ENCODE data around the gene ANO6. TPM values are rescaled to one million over a fixed set of nuclear protein-coding genes. Genes with fewer than 3 reads are reported as not detected.

Gene ANO6
- total and polyA plus RNA-seq, 2 of the 4 experiments (the other 2 are of a cell fraction) = 21.6 to 41.0 TPM

GRCh38 chr12:45314770-45315169 lies 98.9 kb downstream of the ANO6 start:
- Histone ChIP-seq H3K36me3 (ENCODE audit: control insufficient read depth, insufficient read depth, low read length) (peaks cover 9% of the 10 kb centered on the region), H2AFZ (replicated peaks; ENCODE audit: low read length, poor library complexity) (no peak overlapping the region), H3K79me1 (ENCODE audit: low read depth in 1 of 2, low read length in 2 of 2) (peaks cover 17 to 42% of the 10 kb centered on the region in 2 experiments), H2AK9ac (replicated peaks; ENCODE audit: low read depth, low read length, poor library complexity) (no peak overlapping the region), H4K20me1 (ENCODE audit: insufficient read depth, low read length) (no peaks in the 10 kb centered on the region; the same call in 1 of the 2 replicates), H4K5ac (ENCODE audit: low read depth, low read length) (no peak overlapping the region), H3K27me3 (ENCODE audit: control insufficient read depth, insufficient read depth, low read length) (no peaks in the 10 kb centered on the region), H4K8ac (ENCODE audit: low read depth in 2 of 2, low read length in 2 of 2) (no peak overlapping the region), H3K4me1 (ENCODE audit: control insufficient read depth, insufficient read depth, low read length) (peaks cover 3% of the 10 kb centered on the region; the same call in 1 of the 2 replicates), H3K9ac (ENCODE audit: low read depth, low read length) (no peak overlapping the region), H3K9me3 (ENCODE audit: control insufficient read depth, insufficient read depth, low read length) (no peaks in the 10 kb centered on the region), H3K56ac (ENCODE audit: extremely low read depth, insufficient read depth, low read length) (no peak overlapping the region), H2BK20ac (ENCODE audit: low read depth, low read length) (no peak overlapping the region), H3K27ac (ENCODE audit: insufficient read depth, low read length) (no peak overlapping the region), H2BK15ac (ENCODE audit: low read depth, low read length) (no peak overlapping the region), H2BK120ac (ENCODE audit: low read depth, low read length) (no peak overlapping the region), H2AK5ac (ENCODE audit: low read depth, low read length) (no peak overlapping the region), H2BK5ac (ENCODE audit: low read depth, low read length, poor library complexity, severe bottlenecking) (no peak overlapping the region), H3K4me2 (ENCODE audit: low read depth, low read length) (no peak overlapping the region), H4K91ac (ENCODE audit: insufficient read depth, low read depth, low read length) (no peak overlapping the region), H3K23ac (ENCODE audit: low read depth, low read length) (no peak overlapping the region), H3K18ac (ENCODE audit: low read depth, low read length) (no peak overlapping the region), H3K14ac (replicated peaks; ENCODE audit: low read depth, low read length) (no peak overlapping the region), H3K4ac (ENCODE audit: low read depth, low read length) (no peak overlapping the region), H3K4me3 (ENCODE audit: insufficient read depth, low read depth, low read length) (no peak overlapping the region), H3K9me1 (ENCODE audit: insufficient read depth, low read length) (no peaks in the 10 kb centered on the region)
- CTCF ChIA-PET = interaction anchor here (0.5 kb wide), 1 partner anchor 21 kb away, joined by 3 read pairs; no protein-coding TSS in a partner anchor
- intact Hi-C loops (cut with micrococcal nuclease) = no loop called here
- BruUV-seq (replicated peaks) = no TSS peak
- TF ChIP-seq NFE2L2 (IDR thresholded peaks at IDR 0.05; ENCODE audit: low read depth, low read length) (no peak), CTCF (conservative IDR thresholded peaks at IDR 0.05; ENCODE audit: low read depth, low read length) (no peak), BHLHE40 (IDR thresholded peaks at IDR 0.05; ENCODE audit: low read depth, low read length) (no peak), MAZ (IDR thresholded peaks at IDR 0.05; ENCODE audit: borderline replicate concordance, low read depth, low read length) (no peak), RFX5 (IDR thresholded peaks at IDR 0.05; ENCODE audit: low read depth, low read length) (no peak), ELK1 (IDR thresholded peaks at IDR 0.05; ENCODE audit: borderline replicate concordance, low read depth, low read length) (no peak), RCOR1 (IDR thresholded peaks at IDR 0.05; ENCODE audit: insufficient replicate concordance, low read length) (no peak), MAFK (IDR thresholded peaks at IDR 0.05; ENCODE audit: low read depth, low read length) (no peak), SMC3 (IDR thresholded peaks at IDR 0.05; ENCODE audit: low read depth, low read length) (no peak), CHD1 (IDR thresholded peaks at IDR 0.05; ENCODE audit: low read depth, low read length) (no peak), RAD21 (IDR thresholded peaks at IDR 0.05; ENCODE audit: low read length) (no peak), MXI1 (IDR thresholded peaks at IDR 0.05; ENCODE audit: borderline replicate concordance, low read depth, low read length) (no peak), POLR2A (IDR thresholded peaks at IDR 0.05; ENCODE audit: low read depth, low read length) (no peak), USF2 (IDR thresholded peaks at IDR 0.05; ENCODE audit: low read depth, low read length) (no peak), FOS (IDR thresholded peaks at IDR 0.05; ENCODE audit: low read depth, low read length) (no peak), CEBPB (IDR thresholded peaks at IDR 0.05; ENCODE audit: low read depth, low read length) (no peak)
- no CpG with 5 or more reads among the region's 1 CpG for WGBS, 2 experiments (ENCODE audit: extremely low coverage in 2 of 2, insufficient read length in 1 of 2)
- POLR2A ChIA-PET (ENCODE audit: unreplicated experiment) = no interaction called here
- no peak for DNase-seq
- in situ Hi-C loops (cut with MboI; ENCODE audit: low sequenced_read_pairs) = no loop called here
- ATAC-seq (ENCODE audit: low read depth) = no peak
- dilution Hi-C loops (cut with HindIII; ENCODE audit: low sequenced_read_pairs, unreplicated experiment) = no loop called here

Measured in IMR-90 (cell line).